LNCaP clone FGC (cell line): ENCODE results near the gene ULK3.

Experiments used
- DNase-seq: peaks from one replicate; pipeline ENCODE4 v3.0.0-alpha.2; 2011; ENCODE audit warnings: low read depth
- H3K4me3 ChIP-seq: 2 replicates; pipeline ENCODE4 v1.5.1; 2011; ENCODE audit warnings: mild to moderate bottlenecking, low read depth, low read length, control low read depth
- TF ChIP-seq, protein P1 (sequence below): IDR thresholded peaks from 2 replicates; pipeline ENCODE4 v1.5.1; 2012; ENCODE audit warnings: mild to moderate bottlenecking; ENCODE audit not compliant: control insufficient read depth, insufficient read depth; ENCODE audit errors: extremely low read depth

The ULK3 gene

DNA sequence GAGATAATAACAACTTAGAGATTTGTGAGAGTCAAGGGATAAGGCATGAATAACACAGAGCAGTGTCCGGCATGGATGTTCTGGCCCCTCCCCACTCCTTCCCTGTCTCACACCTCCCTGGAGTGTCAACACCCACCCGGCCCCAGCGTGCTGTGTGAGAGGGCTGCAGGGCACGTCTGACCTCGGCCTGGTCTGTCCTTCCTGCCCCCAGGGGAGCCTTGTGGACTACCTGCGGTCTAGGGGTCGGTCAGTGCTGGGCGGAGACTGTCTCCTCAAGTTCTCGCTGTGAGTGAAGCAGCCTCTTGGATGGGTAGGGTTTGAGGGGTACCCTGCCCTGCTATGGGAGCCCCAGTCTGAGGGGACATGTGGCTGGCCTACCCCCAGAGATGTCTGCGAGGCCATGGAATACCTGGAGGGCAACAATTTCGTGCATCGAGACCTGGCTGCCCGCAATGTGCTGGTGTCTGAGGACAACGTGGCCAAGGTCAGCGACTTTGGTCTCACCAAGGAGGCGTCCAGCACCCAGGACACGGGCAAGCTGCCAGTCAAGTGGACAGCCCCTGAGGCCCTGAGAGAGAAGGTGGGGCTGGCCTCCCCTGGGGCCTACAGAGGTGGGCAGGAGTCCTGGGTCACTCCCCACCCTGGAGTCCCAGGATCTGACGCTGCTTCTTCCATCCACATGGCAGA is 41.5 kb downstream of the ULK3 start:
- TF ChIP-seq, protein P1, sequence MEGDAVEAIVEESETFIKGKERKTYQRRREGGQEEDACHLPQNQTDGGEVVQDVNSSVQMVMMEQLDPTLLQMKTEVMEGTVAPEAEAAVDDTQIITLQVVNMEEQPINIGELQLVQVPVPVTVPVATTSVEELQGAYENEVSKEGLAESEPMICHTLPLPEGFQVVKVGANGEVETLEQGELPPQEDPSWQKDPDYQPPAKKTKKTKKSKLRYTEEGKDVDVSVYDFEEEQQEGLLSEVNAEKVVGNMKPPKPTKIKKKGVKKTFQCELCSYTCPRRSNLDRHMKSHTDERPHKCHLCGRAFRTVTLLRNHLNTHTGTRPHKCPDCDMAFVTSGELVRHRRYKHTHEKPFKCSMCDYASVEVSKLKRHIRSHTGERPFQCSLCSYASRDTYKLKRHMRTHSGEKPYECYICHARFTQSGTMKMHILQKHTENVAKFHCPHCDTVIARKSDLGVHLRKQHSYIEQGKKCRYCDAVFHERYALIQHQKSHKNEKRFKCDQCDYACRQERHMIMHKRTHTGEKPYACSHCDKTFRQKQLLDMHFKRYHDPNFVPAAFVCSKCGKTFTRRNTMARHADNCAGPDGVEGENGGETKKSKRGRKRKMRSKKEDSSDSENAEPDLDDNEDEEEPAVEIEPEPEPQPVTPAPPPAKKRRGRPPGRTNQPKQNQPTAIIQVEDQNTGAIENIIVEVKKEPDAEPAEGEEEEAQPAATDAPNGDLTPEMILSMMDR = no peak
- DNase-seq = no peak
- no peak overlapping the region for H3K4me3 ChIP-seq

DNA sequence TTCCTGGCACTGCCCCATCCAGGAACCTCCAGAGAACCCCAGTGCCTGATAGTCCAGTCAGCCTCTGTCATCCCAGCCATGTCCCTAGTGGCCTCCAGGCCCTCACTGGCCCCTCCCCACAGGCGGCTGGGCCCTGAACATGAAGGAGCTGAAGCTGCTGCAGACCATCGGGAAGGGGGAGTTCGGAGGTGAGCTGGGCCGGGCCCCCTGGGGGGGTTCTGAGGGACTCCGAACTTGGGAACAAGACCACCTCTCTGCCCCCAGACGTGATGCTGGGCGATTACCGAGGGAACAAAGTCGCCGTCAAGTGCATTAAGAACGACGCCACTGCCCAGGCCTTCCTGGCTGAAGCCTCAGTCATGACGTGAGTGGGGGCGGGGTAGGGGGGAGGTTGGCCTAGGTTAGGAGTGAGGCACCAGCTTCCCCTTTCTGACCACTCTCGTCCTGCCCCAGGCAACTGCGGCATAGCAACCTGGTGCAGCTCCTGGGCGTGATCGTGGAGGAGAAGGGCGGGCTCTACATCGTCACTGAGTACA is 42.3 kb downstream of the ULK3 start:
- no peak for DNase-seq
- TF ChIP-seq, protein P1 = no peak
- H3K4me3 ChIP-seq = no peak overlapping the region

- H3K4me3 ChIP-seq = no peak overlapping the region
- no peak for DNase-seq
- TF ChIP-seq, protein P1 = peak; percentile 98
Measured at GRCh38 chr15:74799856-74800558, 42.9 kb downstream of the ULK3 start.

- no peak for DNase-seq
- TF ChIP-seq, protein P1 = no peak
- H3K4me3 ChIP-seq = no peak overlapping the region
Measured at GRCh38 chr15:74799255-74799855, 43.6 kb downstream of the ULK3 start.

- DNase-seq = no peak
- TF ChIP-seq, protein P1 = peak; percentile 29
- H3K4me3 ChIP-seq = no peak overlapping the region
Measured at GRCh38 chr15:74798388-74799254, 44.3 kb downstream of the ULK3 start.

- TF ChIP-seq, protein P1 = no peak
- no peak for DNase-seq
- no peak overlapping the region for H3K4me3 ChIP-seq
Measured at GRCh38 chr15:74795966-74796625, 46.9 kb downstream of the ULK3 start.
